NT2/D1 (cell line): ENCODE results near the gene RPP14.
"Not testable (repeated sequence)": the region's sequence is repeated elsewhere in the genome, so short reads cannot be mapped to it uniquely, and the experiment has no call there.

Source experiments
- DNase-seq: peaks from one replicate; pipeline ENCODE4 v3.0.0-alpha.2; 2011; ENCODE audit warnings: low read depth, low spot score
- H3K27me3 ChIP-seq: 2 replicates; pipeline ENCODE4 v1.6.0; 2011; ENCODE audit warnings: mild to moderate bottlenecking; ENCODE audit not compliant: insufficient read length, insufficient read depth
- H3K36me3 ChIP-seq: 2 replicates; pipeline ENCODE4 v1.6.1; 2011; ENCODE audit warnings: mild to moderate bottlenecking, low read length, mixed read lengths; ENCODE audit not compliant: insufficient read depth, insufficient read length
- H3K4me1 ChIP-seq: 2 replicates; pipeline ENCODE4 v1.5.1; 2011; ENCODE audit not compliant: insufficient read depth, insufficient read length
- H3K4me3 ChIP-seq: 2 replicates; pipeline ENCODE4 v1.5.1; 2011; ENCODE audit warnings: low read depth; ENCODE audit not compliant: insufficient read length
- H3K9ac ChIP-seq: 2 replicates; pipeline ENCODE4 v1.6.0; 2011; ENCODE audit warnings: low read depth; ENCODE audit not compliant: insufficient read length
- H3K9me3 ChIP-seq: 2 replicates; pipeline ENCODE4 v1.5.1; 2011; ENCODE audit warnings: mild to moderate bottlenecking, low read length; ENCODE audit not compliant: insufficient read depth
- SUZ12 ChIP-seq: IDR thresholded peaks from 2 replicates; pipeline ENCODE4 v1.6.1; 2011; ENCODE audit not compliant: insufficient read length, insufficient read depth; ENCODE audit errors: extremely low read depth
- YY1 ChIP-seq: IDR thresholded peaks from 2 replicates; pipeline ENCODE4 v1.6.1; 2011; ENCODE audit not compliant: insufficient read length, insufficient read depth
- ZNF274 ChIP-seq: IDR thresholded peaks from 2 replicates; pipeline ENCODE4 v1.6.1; 2011; ENCODE audit warnings: mild to moderate bottlenecking, low read depth, low read length

The RPP14 gene

DNA sequence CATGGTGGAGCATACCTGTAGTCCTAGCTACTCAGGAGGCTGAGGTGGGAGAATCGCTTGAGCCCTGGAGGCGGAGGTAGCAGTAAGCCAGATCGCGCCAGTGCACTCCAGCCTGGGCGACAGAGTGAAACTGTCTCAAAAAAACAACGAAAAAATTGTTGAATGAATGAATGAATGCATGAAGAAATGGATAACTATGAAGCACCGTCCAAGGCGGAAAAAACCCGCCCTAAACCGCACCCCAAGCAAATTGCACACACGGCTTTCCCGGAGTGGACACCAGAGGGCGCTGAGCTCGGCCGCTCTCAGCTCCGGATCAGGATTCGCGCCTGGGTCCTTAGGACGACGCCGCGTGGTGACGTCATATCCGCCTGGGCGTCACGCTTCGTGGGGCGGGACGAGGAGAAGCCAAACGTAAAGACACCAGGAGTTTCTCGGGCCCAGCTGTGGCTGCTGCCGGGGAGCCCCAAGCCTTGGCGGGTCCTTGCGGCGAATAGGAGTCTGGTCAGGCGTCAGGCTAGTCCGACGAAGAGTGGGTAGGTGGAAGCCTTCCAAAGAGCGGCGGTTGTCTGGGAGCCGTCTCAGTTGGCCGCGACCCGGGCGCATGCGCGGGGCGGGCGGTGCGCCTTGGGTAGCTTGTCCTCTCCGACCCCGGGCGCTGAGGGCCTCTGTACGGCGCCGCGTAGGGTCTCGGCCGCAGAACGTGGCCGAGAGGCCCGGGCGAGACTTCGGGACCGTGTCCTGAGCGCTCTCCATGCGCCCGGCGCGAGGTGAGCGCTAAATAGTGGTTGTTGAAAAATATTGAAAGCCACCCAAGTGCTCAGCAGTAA, at the start of gene RPP14, which contains the start of gene HTD2:
Gene RPP14 (plus strand): TSS at position 364 of the 830 bp plus-strand sequence. CDS start 4,085 bp downstream, outside the sequence.
Gene HTD2 (plus strand): TSS at position 639 of the 830 bp plus-strand sequence. CDS start 11,094 bp downstream, outside the sequence.
- Histone ChIP-seq H3K27me3 (no peaks in the 10 kb centered on the region), H3K9ac (peak within 1 kb of the TSS; percentile 97), H3K36me3 (peaks cover 38% of the 10 kb centered on the region), H3K9me3 (no peaks in the 10 kb centered on the region), H3K4me3 (peak within 1 kb of the TSS; percentile 90), H3K4me1 (peaks cover 3% of the 10 kb centered on the region)
- DNase-seq = peak; percentile 98
- TF ChIP-seq YY1 (no peak), ZNF274 (no peak), SUZ12 (no peak)

DNA sequence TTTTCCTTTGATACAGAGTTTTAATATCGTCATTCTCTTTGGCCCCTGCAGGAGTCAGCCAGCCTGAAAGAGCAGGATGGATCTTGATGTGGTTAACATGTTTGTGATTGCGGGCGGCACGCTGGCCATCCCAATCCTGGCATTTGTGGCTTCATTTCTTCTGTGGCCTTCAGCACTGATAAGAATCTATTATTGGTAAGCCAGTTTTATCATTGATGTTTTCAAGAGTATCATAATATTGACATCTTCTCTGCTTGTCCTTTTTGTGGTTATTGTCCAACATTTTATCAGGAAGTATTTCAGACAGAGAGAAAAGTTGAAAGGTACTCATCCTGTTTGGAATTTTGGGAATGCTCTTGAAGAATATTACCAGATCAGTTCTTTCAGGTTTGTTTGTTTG, 49.5 kb upstream of the RPP14 start:
- no peak for DNase-seq

DNA sequence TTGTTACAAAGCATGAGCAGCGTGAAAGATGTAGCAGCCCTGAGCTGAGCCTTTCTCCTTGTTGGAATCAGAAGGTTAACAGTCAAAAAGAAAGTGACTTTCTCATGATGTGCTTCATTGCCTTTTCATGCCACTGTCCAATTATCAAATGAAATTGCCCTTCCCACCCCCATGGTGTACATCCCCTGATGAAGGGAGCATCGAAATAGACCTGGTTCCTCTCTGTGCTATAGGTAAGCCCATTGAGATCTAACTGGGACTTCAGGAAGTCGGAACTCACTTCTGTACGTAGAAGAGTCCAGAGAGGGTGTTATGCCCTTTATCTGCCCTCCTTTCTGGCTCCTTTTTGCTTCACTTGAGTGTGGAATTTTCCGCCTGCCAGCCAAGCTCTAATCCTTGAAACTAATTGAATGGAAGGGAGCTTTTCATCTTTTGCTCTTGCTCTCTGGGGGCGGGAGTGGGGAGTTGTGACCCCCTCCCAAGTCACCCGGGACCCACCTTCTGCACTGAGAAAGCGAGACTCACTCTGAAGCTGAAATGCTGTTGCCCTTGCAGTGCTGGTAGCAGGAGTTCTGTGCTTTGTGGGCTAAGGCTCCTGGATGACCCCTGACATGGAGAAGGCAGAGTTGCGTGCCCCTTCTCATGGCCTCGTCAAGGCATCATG, 47.5 kb upstream of the RPP14 start:
- Histone ChIP-seq H3K9me3 (no peaks in the 10 kb centered on the region), H3K9ac (no peak overlapping the region), H3K4me1 (no peaks in the 10 kb centered on the region), H3K4me3 (no peak overlapping the region), H3K36me3 (no peaks in the 10 kb centered on the region), H3K27me3 (no peaks in the 10 kb centered on the region)
- DNase-seq = no peak
- no peak for TF ChIP-seq ZNF274
- TF ChIP-seq SUZ12 = no peak
- no peak for TF ChIP-seq YY1

More for the DNA sequence above, 49.5 kb upstream of the RPP14 start:
- H3K9me3 ChIP-seq = no peaks in the 10 kb centered on the region
- H3K9ac ChIP-seq = no peak overlapping the region
- H3K4me1 ChIP-seq = no peaks in the 10 kb centered on the region
- H3K36me3 ChIP-seq = no peaks in the 10 kb centered on the region
- no peaks in the 10 kb centered on the region for H3K27me3 ChIP-seq
- no peak overlapping the region for H3K4me3 ChIP-seq
- TF ChIP-seq ZNF274 (no peak), YY1 (no peak), SUZ12 (no peak)

DNA sequence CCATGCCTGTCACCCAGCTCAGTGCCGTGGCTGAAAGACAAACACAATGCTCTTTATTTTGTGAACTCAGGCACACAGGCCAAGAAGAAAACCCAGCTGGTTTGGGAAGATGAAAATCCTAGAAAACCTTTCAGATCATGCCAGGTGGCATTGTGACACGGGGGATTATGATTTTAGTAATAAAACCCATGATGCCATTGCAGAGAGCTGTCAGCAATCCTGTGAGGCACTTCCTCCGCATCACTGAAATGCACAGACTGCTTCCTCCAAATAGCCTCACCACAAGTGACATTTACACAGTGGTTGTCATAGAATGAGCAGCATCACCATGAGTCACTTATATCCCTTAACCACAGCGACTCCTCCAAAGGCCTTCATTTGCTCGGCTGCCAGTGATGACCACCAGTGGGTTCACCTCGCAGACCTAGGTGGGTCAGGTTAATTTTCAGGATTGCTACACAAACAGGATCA, 45.7 kb upstream of the RPP14 start:
- Histone ChIP-seq H3K9me3 (no peaks in the 10 kb centered on the region), H3K9ac (no peak overlapping the region), H3K4me3 (no peak overlapping the region), H3K36me3 (no peaks in the 10 kb centered on the region), H3K4me1 (no peaks in the 10 kb centered on the region), H3K27me3 (no peaks in the 10 kb centered on the region)
- TF ChIP-seq ZNF274 = no peak
- no peak for TF ChIP-seq YY1
- no peak for TF ChIP-seq SUZ12
- DNase-seq = no peak

DNA sequence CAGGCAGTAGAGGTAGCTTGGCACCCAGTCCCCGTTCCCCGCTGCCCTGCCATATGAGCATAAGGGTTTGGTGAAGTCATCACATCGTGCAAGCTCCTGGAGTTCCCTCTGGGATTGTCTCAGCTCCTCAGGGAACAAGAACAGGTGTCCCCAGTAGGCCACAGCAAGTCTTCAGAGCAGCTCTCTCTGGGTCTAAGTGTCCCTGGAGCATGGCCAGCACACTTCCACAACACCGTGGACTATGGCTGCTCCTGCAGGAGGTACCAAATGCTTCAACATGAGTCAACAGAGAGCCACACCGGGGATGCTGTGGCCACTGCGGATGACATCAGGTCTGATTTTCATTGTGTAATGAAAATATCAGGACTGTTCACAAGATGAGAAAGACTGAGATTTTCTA, 45.3 kb upstream of the RPP14 start:
- TF ChIP-seq YY1 = no peak
- no peak for TF ChIP-seq SUZ12
- TF ChIP-seq ZNF274 = no peak
- Histone ChIP-seq H3K36me3 (no peaks in the 10 kb centered on the region), H3K4me1 (no peaks in the 10 kb centered on the region), H3K27me3 (no peaks in the 10 kb centered on the region), H3K9ac (no peak overlapping the region), H3K9me3 (no peaks in the 10 kb centered on the region), H3K4me3 (no peak overlapping the region)
- no peak for DNase-seq

DNA sequence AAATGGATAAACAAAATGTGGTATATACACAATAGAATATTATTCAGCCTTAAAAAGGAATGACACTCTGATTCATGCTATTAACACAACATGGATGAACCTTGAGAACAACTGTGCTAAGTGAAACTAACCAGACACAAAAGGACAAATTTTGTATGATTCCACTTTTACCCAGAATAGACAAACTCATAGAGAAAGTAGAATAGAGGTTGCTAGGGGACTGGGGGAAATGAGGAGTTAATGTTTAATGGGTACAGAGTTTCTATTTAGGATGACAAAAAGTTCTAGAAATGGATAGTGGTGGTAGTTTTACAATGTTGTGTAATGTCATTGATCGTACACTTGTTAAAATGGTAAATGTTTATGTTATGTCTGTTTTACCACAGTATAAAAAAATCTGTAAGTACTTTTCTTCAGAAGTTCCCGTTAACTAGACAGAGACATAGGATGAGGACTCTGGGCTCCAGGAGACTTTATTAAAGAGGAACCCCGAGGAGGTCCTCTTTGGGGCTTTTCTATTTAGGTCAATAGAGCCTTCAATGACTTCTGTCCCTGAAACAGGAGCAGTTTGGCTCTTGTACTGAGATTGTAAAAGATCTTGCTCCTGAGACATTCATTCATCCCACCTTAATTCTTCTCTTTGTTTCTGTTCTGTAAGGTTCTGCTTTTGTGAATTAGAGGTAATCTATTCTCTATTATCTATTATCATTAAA, 43.9 kb upstream of the RPP14 start:
- TF ChIP-seq SUZ12 (no peak), ZNF274 (no peak), YY1 (no peak)
- H3K36me3 ChIP-seq = no peaks in the 10 kb centered on the region

DNA sequence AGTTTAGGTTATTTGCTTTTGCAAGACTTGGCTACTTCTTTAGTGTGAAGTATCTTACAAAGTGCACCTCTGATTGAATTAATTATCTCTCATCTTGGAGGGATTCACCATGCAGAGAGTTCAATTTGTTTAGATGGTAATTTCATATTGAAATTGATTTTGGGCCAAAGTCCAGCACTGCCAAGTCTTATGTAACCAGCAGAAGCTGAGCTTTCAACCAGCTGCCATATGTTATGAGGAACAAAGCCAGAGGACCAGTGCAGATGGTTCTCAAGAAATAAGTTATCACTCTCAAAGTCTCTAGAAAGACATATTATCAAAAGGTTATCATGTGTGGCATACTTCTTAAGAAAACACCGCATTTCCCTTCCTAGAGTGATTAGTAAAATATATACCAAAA, 39.5 kb upstream of the RPP14 start:
- Histone ChIP-seq H3K27me3 (no peaks in the 10 kb centered on the region), H3K4me3 (no peak overlapping the region), H3K4me1 (no peaks in the 10 kb centered on the region), H3K9ac (no peak overlapping the region), H3K9me3 (no peaks in the 10 kb centered on the region), H3K36me3 (peaks cover 6% of the 10 kb centered on the region)
- no peak for TF ChIP-seq YY1
- TF ChIP-seq ZNF274 = no peak
- no peak for TF ChIP-seq SUZ12
- no peak for DNase-seq

More for the DNA sequence above, 43.9 kb upstream of the RPP14 start:
- Histone ChIP-seq H3K9me3 (no peaks in the 10 kb centered on the region), H3K4me1 (no peaks in the 10 kb centered on the region), H3K4me3 (no peak overlapping the region), H3K9ac (no peak overlapping the region), H3K27me3 (no peaks in the 10 kb centered on the region)
- DNase-seq = no peak

DNA sequence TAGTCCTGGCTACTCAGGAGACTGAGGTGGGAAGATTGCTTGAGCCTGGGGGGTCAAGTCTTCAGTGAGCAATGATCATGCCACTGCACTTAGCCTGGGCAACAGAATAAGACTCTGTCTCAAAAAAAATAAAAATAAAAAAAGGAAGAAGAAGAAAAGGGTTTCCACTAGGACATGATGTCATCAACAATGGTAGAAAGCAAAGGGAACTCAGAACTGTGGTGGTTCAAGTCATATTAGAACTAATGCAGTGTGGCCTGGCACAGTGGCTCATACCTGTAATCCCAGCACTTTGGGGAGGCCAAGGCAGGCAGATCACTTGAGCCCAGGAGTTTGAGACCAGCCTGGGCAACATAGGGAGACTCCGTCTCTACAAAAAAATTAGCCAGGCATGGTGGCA, 38.5 kb upstream of the RPP14 start:
- not testable (repeated sequence) for H3K36me3 ChIP-seq, H3K9me3 ChIP-seq, H3K4me1 ChIP-seq, H3K9ac ChIP-seq, H3K4me3 ChIP-seq, DNase-seq, H3K27me3 ChIP-seq
